Measurements from ENCODE around the gene ATP10A.

The ATP10A gene

GRCh38 chr15:25795712-25796111, 67.4 kb downstream of the ATP10A start:
- no peak for DNase-seq (ENCODE audit: low read depth)

DNA sequence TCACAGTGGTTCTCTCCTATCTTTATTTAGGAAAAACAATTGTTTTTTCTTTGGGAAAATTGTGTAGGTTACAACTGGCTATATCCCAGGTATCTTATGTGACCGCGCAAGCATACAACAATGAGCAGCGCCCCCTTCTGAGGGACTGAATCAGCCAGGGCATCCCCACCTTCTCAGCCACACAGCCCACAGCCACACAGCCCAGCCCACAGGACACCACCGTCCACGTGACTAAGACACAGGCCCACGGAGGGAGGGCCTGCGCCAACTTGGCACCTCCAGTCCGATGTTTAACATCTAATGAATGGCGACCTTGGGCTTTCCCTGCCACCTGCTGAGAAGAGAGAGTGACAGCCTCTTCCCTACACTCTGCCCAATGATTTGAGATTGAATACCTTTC, 68.1 kb downstream of the ATP10A start:
- no peak for DNase-seq (ENCODE audit: low read depth)

- no peak for DNase-seq (ENCODE audit: low read depth)
These were observed 69.6 kb downstream of the ATP10A start for GRCh38 chr15:25793354-25794050.

- DNase-seq (ENCODE audit: low read depth) = no peak
These were observed 71.0 kb downstream of the ATP10A start for GRCh38 chr15:25792128-25792527.

GRCh38 chr15:25790000-25790660, 73.0 kb downstream of the ATP10A start:
- no peak for DNase-seq (ENCODE audit: low read depth)

- no peak for DNase-seq (ENCODE audit: low read depth)
These were observed 73.5 kb downstream of the ATP10A start for GRCh38 chr15:25789616-25789999.

GRCh38 chr15:25789211-25789610, 73.9 kb downstream of the ATP10A start:
- no peak for DNase-seq (ENCODE audit: low read depth)

DNA sequence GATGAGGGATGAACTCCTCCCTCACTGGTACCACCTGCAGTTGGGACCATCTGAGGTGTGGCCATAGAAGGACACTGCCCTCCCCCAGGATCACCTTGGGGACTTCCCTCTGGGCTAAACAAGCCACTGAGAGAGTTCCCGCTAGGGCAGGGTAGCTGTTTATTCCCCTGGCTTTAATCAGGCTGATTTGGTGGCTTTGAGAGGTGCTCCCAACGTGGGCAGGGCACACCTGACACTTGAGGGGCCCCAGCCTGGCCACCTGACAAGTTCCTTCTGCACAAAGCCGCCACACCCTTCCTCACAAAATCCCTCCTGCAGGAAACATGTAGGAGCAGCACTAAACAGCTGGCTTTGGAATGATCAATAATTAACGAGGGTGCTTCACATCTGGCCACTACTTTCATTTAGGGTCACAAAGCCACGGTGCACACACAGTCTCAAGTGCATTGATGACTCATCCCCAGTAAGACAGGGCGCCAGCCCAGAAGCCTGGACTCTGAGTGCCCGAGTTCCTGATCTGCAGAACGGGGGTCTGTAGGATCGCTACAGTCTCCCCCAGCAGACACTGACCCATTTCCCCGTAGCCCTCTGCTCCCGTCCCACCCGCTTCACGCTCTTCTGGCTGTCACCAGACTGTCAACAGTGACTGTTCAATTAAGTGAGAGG, 75.1 kb downstream of the ATP10A start:
- DNase-seq (ENCODE audit: low read depth) = no peak

DNA sequence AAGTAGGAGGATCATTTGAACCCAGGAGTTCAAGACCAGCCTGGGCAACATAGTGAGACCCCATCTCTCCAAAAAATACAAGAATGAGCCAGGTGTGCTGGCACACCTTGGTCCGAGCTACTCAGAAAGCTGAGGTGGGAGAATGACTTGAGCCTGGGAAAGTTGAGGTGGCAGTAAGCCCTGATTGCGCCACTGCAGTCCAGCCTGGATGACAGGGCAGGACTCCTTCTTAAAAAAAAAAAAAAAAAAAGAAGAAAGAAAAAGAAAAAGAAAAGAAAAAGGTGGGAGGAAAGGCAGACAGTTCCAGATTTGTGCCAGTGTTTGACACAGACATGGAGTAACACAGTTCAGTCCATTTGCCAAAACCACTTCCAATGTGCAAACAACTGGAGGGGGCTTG, 75.7 kb downstream of the ATP10A start:
- no peak for DNase-seq (ENCODE audit: low read depth)

- no peak for DNase-seq (ENCODE audit: low read depth)
These were observed 77.1 kb downstream of the ATP10A start for GRCh38 chr15:25786040-25786439.

- DNase-seq (ENCODE audit: low read depth) = no peak
These were observed 77.5 kb downstream of the ATP10A start for GRCh38 chr15:25785641-25786025.

DNA sequence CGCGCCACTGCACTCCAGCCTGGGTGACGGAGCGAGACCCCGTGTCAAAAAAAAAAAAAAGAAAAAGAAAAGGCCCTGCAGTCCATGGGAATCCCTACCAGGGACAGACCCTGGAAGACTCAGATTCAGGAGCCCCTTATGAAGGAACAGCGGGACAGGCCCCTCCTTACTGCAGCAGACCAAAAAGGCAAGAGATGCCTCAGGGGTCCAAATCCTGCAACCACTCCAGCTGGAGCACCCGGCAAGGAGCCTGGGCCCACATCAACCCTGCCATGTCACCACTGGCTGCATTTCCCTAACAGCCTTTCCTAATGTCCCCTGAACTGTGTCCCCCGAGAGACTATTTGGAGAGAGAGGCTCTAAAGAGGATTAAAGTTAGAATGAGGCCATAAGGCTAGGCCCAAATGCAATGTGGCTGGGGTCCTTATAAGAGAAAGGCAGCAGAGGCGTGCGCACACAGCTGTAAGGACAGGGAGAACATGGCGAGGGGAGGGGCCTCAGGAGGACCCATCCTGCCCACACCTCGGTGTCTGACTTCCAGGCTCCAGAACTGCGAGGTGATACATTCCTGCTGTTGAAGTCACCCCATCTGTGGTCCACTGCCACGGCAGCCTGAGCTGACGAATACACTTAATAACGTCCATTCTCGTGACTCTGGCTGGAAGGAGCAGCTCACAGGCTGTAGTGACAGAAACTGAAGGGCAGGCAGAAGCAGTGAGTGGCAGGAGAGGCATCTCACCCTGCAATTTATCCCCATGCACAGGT, 78.1 kb downstream of the ATP10A start:
- no peak for DNase-seq (ENCODE audit: low read depth)

- peak; percentile 13 for DNase-seq (ENCODE audit: low read depth)
These were observed 79.3 kb downstream of the ATP10A start for GRCh38 chr15:25783607-25784540.

- no peak for DNase-seq (ENCODE audit: low read depth)
These were observed 80.0 kb downstream of the ATP10A start for GRCh38 chr15:25783134-25783533.

- DNase-seq (ENCODE audit: low read depth) = no peak
These were observed 82.5 kb downstream of the ATP10A start for GRCh38 chr15:25780479-25781255.

GRCh38 chr15:25778161-25778560, 85.0 kb downstream of the ATP10A start:
- no peak for DNase-seq (ENCODE audit: low read depth)

- no peak for DNase-seq (ENCODE audit: low read depth)
These were observed 86.1 kb downstream of the ATP10A start for GRCh38 chr15:25777037-25777436.

GRCh38 chr15:25776071-25776746, 86.9 kb downstream of the ATP10A start:
- no peak for DNase-seq (ENCODE audit: low read depth)

GRCh38 chr15:25775317-25775912, 87.7 kb downstream of the ATP10A start:
- no peak for DNase-seq (ENCODE audit: low read depth)

DNA sequence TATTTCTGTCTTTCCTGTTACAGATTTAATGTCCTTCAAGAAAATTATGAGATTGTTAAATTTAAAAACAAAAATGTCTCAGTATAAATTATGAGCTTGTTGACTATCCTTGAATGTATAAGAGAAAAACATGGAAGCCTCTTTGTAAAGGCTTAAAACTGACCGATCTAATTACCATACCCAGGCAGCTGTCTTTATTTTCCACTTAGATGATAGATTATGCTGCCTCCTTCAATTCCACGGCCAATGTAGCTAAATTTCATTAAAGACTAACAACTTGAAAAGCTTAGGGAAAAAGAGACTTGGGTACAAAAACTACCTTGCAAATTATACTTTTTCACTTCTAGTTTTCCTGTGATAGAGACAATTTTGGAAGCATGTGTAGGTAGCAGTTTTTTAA, 88.3 kb downstream of the ATP10A start:
- DNase-seq (ENCODE audit: low read depth) = no peak

Measured in stimulated activated CD8-positive, alpha-beta memory T cell treated with anti-CD3 and anti-CD28 coated beads, Interleukin-15, amount 100 ng/mL, for 24 hours (primary cell).